HL-60/S4 (cell line): ENCODE data around the gene SCLT1.

ENCODE experiments used
- in situ Hi-C: fragments of 300-500 bp; cut with MboI; formaldehyde crosslinking; loops from 2 replicates; pipeline ENCODE4 v1.14.3; 2022; ENCODE audit warnings: low sequenced_read_pairs

SCLT1 gene

GRCh38 chr4:128961405-128961804 lies 131.9 kb downstream of the SCLT1 start:
- in situ Hi-C loops = no loop called here

GRCh38 chr4:128958194-128958593 lies 135.1 kb downstream of the SCLT1 start:
- in situ Hi-C loops = no loop called here

- in situ Hi-C loops = no loop called here
Observed at GRCh38 chr4:128957459-128957858, 135.9 kb downstream of the SCLT1 start.

GRCh38 chr4:128955751-128956150 lies 137.6 kb downstream of the SCLT1 start:
- in situ Hi-C loops = no loop called here

- in situ Hi-C loops = no loop called here
Observed at GRCh38 chr4:128954941-128955340, 138.4 kb downstream of the SCLT1 start.

- in situ Hi-C loops = no loop called here
Observed at GRCh38 chr4:128951316-128951715, 142.0 kb downstream of the SCLT1 start.

GRCh38 chr4:128950796-128951195 lies 142.5 kb downstream of the SCLT1 start:
- in situ Hi-C loops = no loop called here

- in situ Hi-C loops = no loop called here
Observed at GRCh38 chr4:128946916-128947315, 146.4 kb downstream of the SCLT1 start.

GRCh38 chr4:128942607-128943006 lies 150.7 kb downstream of the SCLT1 start:
- in situ Hi-C loops = no loop called here

- in situ Hi-C loops = no loop called here
Observed at GRCh38 chr4:128940971-128941370, 152.4 kb downstream of the SCLT1 start.

GRCh38 chr4:128930051-128930450 lies 163.3 kb downstream of the SCLT1 start:
- in situ Hi-C loops = no loop called here

- in situ Hi-C loops = no loop called here
Observed at GRCh38 chr4:128924951-128925350, 168.4 kb downstream of the SCLT1 start.

- in situ Hi-C loops = no loop called here
Observed at GRCh38 chr4:128921954-128922353, 171.4 kb downstream of the SCLT1 start.

- in situ Hi-C loops = no loop called here
Observed at GRCh38 chr4:128917781-128918180, 175.6 kb downstream of the SCLT1 start.

GRCh38 chr4:128916832-128917231 lies 176.5 kb downstream of the SCLT1 start:
- in situ Hi-C loops = no loop called here

GRCh38 chr4:128915544-128915943 lies 177.8 kb downstream of the SCLT1 start:
- in situ Hi-C loops = no loop called here

GRCh38 chr4:128913228-128913627 lies 180.1 kb downstream of the SCLT1 start:
- in situ Hi-C loops = no loop called here

- in situ Hi-C loops = no loop called here
Observed at GRCh38 chr4:128908735-128909134, 184.6 kb downstream of the SCLT1 start.

- in situ Hi-C loops = no loop called here
Observed at GRCh38 chr4:128907981-128908380, 185.4 kb downstream of the SCLT1 start.

- in situ Hi-C loops = no loop called here
Observed at GRCh38 chr4:128906581-128906980, 186.8 kb downstream of the SCLT1 start.

- in situ Hi-C loops = no loop called here
Observed at GRCh38 chr4:128904821-128905220, 188.5 kb downstream of the SCLT1 start.

GRCh38 chr4:128880662-128881061 lies 212.7 kb downstream of the SCLT1 start:
- in situ Hi-C loops = no loop called here

- in situ Hi-C loops = no loop called here
Observed at GRCh38 chr4:128879971-128880370, 213.4 kb downstream of the SCLT1 start.

GRCh38 chr4:128879283-128879682 lies 214.1 kb downstream of the SCLT1 start:
- in situ Hi-C loops = no loop called here
